NT2/D1 (cell line): ENCODE measurements around the gene GLA.

ENCODE experiments used
- YY1 ChIP-seq: IDR thresholded peaks from 2 replicates; pipeline ENCODE4 v1.6.1; 2011; ENCODE audit not compliant: insufficient read length, insufficient read depth
- ZNF274 ChIP-seq: IDR thresholded peaks from 2 replicates; pipeline ENCODE4 v1.6.1; 2011; ENCODE audit warnings: mild to moderate bottlenecking, low read depth, low read length

DNA sequence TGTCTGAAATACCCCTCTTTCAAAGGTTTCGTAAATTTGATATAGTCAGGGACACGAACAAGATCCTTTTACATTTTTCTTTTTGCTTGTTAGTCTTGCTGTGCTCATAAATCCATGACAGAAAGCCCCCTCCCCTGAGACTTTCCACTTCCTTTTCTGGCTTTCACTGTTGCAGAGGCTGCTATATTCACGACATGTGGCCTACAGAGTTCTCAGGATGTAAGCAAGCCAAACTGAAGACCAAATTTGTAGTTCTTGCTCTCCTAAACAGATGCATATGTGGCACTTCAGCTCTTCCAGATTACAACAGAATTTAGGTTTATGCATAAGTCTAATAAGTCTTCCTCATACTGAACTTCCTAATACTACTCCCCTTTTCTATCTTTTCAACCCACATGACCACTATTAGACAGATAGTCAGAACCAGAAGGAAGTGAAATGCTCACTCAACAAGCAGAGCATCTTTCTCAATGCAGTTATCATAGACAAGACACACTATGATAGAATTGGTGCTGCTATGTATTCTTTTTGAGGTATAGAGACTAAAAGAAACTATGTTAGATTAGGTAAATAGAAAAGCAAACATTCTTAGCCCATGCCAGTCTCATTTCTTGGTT is 36.7 kb downstream of the GLA start:
- no peak for TF ChIP-seq YY1
- no peak for TF ChIP-seq ZNF274
